Right atrium auricular region (tissue), 2 donors: ENCODE data around the gene VOPP1. TPM values are rescaled to one million over a fixed set of nuclear protein-coding genes. Genes with fewer than 3 reads are reported as not detected.

Experiments used
- DNase-seq: peaks from one replicate; pipeline ENCODE4 v3.0.0-alpha.2; 2019; ENCODE audit warnings: low spot score
- H3K27ac ChIP-seq, 2 donors: fragments of 200-600 bp; sonication (generic); 1 replicate in 1 of 2; 2 replicates in 1 of 2; pipeline ENCODE4 v1.5.1; 2016 to 2019
- H3K27me3 ChIP-seq, 2 donors: fragments of 200-600 bp; sonication (generic); one replicate each; pipeline versions ENCODE4 v1.5.1 to v1.6.0; 2017 to 2019
- H3K36me3 ChIP-seq: fragments of 200-600 bp; sonication (generic); one replicate; pipeline ENCODE4 v1.5.1; 2016
- H3K4me1 ChIP-seq, 2 donors: fragments of 200-600 bp; sonication (generic); one replicate each; pipeline versions ENCODE4 v1.5.1 to v1.6.0; 2017 to 2019
- H3K4me3 ChIP-seq, 2 donors: fragments of 200-600 bp; sonication (generic); 1 replicate in 1 of 2; 2 replicates in 1 of 2; pipeline ENCODE4 v1.5.1; 2017 to 2019; ENCODE audit warnings: mild to moderate bottlenecking in 1 of 2, moderate library complexity in 1 of 2
- H3K9me3 ChIP-seq, 2 donors: fragments of 200-600 bp; sonication (generic); one replicate each; pipeline ENCODE4 v1.5.1; 2019
- CTCF ChIP-seq, 2 donors: fragments of 200-600 bp; sonication (generic); IDR thresholded peaks; one replicate each; pipeline ENCODE4 v1.5.1; 2019; ENCODE audit warnings: antibody characterized with exemption in 2 of 2
- total RNA-seq, 2 donors: library from RNA; depleted of rRNA; stranded (reverse); fragments of >200 nt; gene quantifications; one replicate each; pipeline ENCODE4 v1.1.0, GENCODE V29; 2016

Gene VOPP1
- total RNA-seq, 2 donors from 2014 or later, result 21.4 to 24.1 TPM

DNA sequence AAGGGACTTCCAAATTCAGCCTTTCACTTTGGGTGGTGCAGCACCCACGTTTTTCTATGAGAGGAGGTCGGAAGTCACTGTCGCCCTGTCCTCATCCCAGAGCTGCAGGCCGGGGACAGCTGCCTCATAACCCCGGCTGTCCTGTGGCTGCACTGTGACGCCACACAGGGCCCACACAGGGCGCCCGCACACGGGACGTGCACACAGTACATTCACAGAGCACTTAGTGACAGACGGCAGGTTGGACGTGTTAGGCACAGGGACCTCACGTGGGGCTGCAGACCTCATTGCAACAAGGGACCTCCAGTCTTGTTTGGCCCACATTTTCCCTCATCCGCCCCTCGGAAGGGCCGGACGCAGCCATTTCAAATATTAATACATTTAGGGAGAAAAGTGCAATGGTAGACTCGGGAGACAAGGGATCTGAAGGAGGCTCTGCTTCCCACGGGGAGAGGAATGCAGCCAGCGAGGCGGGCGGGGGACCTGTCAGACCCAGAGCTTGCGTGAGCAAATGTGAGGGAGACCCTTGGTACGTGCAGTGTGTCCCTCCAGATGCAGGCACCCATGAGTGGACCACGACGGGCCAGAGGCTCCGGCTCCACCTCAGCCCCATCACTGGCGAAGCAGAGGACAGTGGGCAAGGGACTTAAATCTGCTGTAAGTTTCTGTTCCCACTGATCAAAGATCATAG lies 86.7 kb downstream of the VOPP1 start:
- peaks cover 14% of the 10 kb centered on the region for H3K36me3 ChIP-seq
- no peaks in the 10 kb centered on the region for H3K27me3 ChIP-seq
- no peaks in the 10 kb centered on the region for H3K9me3 ChIP-seq
- H3K4me3 ChIP-seq, result no peak overlapping the region
- DNase-seq, result no peak
- no peak for TF ChIP-seq CTCF (IDR thresholded peaks at IDR 0.05)
- peaks cover 0 to 3% of the 10 kb centered on the region in 2 donors for H3K4me1 ChIP-seq
- H3K27ac ChIP-seq, result no peak overlapping the region

GRCh38 chr7:55484834-55485233 lies 87.5 kb downstream of the VOPP1 start:
- Histone ChIP-seq H3K9me3 (no peaks in the 10 kb centered on the region), H3K27ac (no peak overlapping the region), H3K27me3 (no peaks in the 10 kb centered on the region), H3K4me3 (no peak overlapping the region), H3K36me3 (peaks cover 12% of the 10 kb centered on the region), H3K4me1 (no peaks in the 10 kb centered on the region)
- no peak for DNase-seq
- no peak for TF ChIP-seq CTCF (IDR thresholded peaks at IDR 0.05)

DNA sequence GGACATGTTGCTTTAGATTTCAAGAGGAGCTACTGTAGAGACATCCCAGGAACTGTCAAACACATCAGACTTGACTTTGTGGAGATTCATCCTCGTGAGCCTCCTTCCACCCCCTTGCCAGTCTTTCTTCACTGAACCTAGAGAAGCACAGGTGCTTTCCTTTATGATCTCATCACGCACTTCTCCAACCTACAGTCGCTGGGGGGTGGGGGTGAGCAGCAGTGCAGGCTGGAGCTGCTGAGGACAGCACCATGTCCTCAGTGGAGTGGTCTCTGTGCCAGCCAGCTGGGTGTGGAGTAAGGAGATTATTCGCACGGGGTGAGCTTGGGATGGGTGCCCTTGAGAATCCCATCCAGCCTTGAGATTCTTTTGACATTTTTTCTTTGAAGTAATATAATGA lies 88.1 kb downstream of the VOPP1 start:
- no peak for TF ChIP-seq CTCF (IDR thresholded peaks at IDR 0.05)
- no peak for DNase-seq
- H3K27me3 ChIP-seq, result no peaks in the 10 kb centered on the region
- no peak overlapping the region for H3K4me3 ChIP-seq
- H3K9me3 ChIP-seq, result no peaks in the 10 kb centered on the region
- no peak overlapping the region for H3K27ac ChIP-seq
- peaks cover 6% of the 10 kb centered on the region for H3K36me3 ChIP-seq
- no peaks in the 10 kb centered on the region for H3K4me1 ChIP-seq

- Histone ChIP-seq H3K36me3 (no peaks in the 10 kb centered on the region), H3K27ac (no peak overlapping the region), H3K9me3 (no peaks in the 10 kb centered on the region), H3K4me1 (no peaks in the 10 kb centered on the region), H3K27me3 (no peaks in the 10 kb centered on the region), H3K4me3 (no peak overlapping the region)
- peak; percentile 38 for DNase-seq
- no peak for TF ChIP-seq CTCF (IDR thresholded peaks at IDR 0.05)
Measured at GRCh38 chr7:55483046-55483445, 89.3 kb downstream of the VOPP1 start.

- Histone ChIP-seq H3K4me3 (no peak overlapping the region), H3K9me3 (no peaks in the 10 kb centered on the region), H3K36me3 (no peaks in the 10 kb centered on the region), H3K27me3 (no peaks in the 10 kb centered on the region), H3K27ac (no peak overlapping the region), H3K4me1 (no peaks in the 10 kb centered on the region)
- no peak for TF ChIP-seq CTCF (IDR thresholded peaks at IDR 0.05)
- DNase-seq, result peak; percentile 42
Measured at GRCh38 chr7:55481155-55481554, 91.1 kb downstream of the VOPP1 start.

- DNase-seq, result peak; percentile 43
- Histone ChIP-seq H3K27ac (no peak overlapping the region), H3K27me3 (no peaks in the 10 kb centered on the region), H3K4me1 (no peaks in the 10 kb centered on the region), H3K36me3 (no peaks in the 10 kb centered on the region), H3K9me3 (no peaks in the 10 kb centered on the region), H3K4me3 (no peak overlapping the region)
- no peak for TF ChIP-seq CTCF (IDR thresholded peaks at IDR 0.05)
Measured at GRCh38 chr7:55478700-55479099, 93.6 kb downstream of the VOPP1 start.
